Measurements from ENCODE around the gene ADGRG3.

The ADGRG3 gene

DNA sequence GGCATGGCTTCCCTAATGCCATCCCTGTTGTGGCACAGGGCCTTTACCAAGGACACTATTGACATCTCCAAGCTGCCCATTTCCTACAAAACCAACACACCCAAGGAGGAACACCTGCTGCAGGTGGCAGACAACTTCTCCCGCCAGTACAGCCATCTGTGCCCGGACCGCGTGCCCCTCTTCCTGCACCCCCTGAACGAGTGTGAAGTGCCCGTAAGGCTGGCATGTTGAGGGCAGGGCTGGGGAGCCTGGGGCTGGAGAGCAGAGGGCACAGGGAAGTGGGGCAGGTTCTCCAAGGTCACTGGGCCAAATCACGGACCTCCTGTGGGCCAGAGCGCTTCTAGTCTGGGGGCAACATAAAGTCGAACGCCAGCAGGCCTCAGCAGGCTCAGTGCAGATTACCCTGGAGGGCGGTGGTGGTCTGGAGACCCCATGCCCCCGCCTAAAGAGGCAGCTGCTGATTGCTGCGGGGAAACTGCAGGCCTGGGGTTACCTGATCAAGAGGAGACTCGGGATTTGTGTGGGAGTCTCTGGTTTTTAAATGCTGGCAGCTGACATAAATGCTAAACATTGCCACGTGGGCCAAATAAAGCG, 30.8 kb downstream of the ADGRG3 start:
- TF ChIP-seq TAF1 (IDR thresholded peaks at IDR 0.05; ENCODE audit: borderline replicate concordance, low read depth, low read length) (no peak), POLR2A (IDR thresholded peaks at IDR 0.05; ENCODE audit: low read depth, low read length) (no peak), POLR2AphosphoS5 (IDR thresholded peaks at IDR 0.05; ENCODE audit: low read depth, low read length) (no peak)
- no peak for FAIRE-seq
- no peak for DNase-seq (ENCODE audit: insufficient read length)

GRCh38 chr16:57699481-57699880, 31.4 kb downstream of the ADGRG3 start:
- FAIRE-seq (no peak), DNase-seq (ENCODE audit: insufficient read length) (no peak)
- TF ChIP-seq POLR2AphosphoS5 (IDR thresholded peaks at IDR 0.05; ENCODE audit: low read depth, low read length) (no peak), POLR2A (IDR thresholded peaks at IDR 0.05; ENCODE audit: low read depth, low read length) (no peak), TAF1 (IDR thresholded peaks at IDR 0.05; ENCODE audit: borderline replicate concordance, low read depth, low read length) (no peak)

- DNase-seq (ENCODE audit: insufficient read length), result no peak
- FAIRE-seq, result no peak
- no peak for TF ChIP-seq POLR2AphosphoS5 (IDR thresholded peaks at IDR 0.05; ENCODE audit: low read depth, low read length)
- no peak for TF ChIP-seq TAF1 (IDR thresholded peaks at IDR 0.05; ENCODE audit: borderline replicate concordance, low read depth, low read length)
- TF ChIP-seq POLR2A (IDR thresholded peaks at IDR 0.05; ENCODE audit: low read depth, low read length), result no peak
Measured at GRCh38 chr16:57699899-57700298, 31.8 kb downstream of the ADGRG3 start.

DNA sequence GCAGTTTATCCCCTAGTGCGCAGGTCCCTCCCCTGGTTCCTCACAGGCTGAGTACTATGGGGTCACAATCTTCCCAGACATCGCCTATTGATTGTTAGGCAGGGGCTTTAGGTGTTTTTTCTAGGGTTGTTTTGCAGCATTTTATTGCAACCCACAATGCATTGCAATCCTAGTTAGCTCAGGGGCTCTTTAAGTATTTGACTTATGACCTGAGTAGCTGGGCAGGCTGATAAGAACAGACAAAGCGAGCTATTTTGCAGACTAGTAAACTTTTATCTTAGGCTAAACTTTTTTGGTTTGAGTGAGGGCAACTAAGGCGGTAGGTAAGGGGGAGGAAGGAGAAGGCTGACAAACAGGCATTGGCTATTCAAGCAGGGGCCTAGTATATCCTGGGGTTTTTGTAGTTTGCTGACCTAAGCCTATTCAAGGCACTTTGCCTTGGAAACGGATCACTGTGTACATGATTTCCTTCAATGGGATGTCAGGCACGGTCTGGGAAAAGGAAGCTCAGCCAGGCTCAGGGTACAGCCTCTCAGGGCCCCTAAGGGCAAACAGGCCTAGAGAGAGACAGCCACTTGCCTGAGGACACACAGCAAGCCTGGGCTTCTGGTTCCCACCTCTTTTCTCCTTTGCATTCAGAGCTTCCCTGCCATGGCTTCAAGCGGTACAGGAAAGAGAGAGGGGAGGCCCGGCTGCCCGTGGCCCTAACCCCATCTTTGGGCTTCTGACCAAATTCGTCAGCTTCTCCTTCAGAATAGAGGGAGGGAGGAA, 32.9 kb downstream of the ADGRG3 start:
- TF ChIP-seq POLR2AphosphoS5 (IDR thresholded peaks at IDR 0.05; ENCODE audit: low read depth, low read length), result no peak
- no peak for TF ChIP-seq TAF1 (IDR thresholded peaks at IDR 0.05; ENCODE audit: borderline replicate concordance, low read depth, low read length)
- no peak for TF ChIP-seq POLR2A (IDR thresholded peaks at IDR 0.05; ENCODE audit: low read depth, low read length)
- FAIRE-seq (no peak), DNase-seq (ENCODE audit: insufficient read length) (no peak)

GRCh38 chr16:57701759-57702371, 33.8 kb downstream of the ADGRG3 start:
- no peak for FAIRE-seq
- TF ChIP-seq POLR2A (IDR thresholded peaks at IDR 0.05; ENCODE audit: low read depth, low read length), result no peak
- no peak for TF ChIP-seq TAF1 (IDR thresholded peaks at IDR 0.05; ENCODE audit: borderline replicate concordance, low read depth, low read length)
- TF ChIP-seq POLR2AphosphoS5 (IDR thresholded peaks at IDR 0.05; ENCODE audit: low read depth, low read length), result no peak
- no peak for DNase-seq (ENCODE audit: insufficient read length)

DNA sequence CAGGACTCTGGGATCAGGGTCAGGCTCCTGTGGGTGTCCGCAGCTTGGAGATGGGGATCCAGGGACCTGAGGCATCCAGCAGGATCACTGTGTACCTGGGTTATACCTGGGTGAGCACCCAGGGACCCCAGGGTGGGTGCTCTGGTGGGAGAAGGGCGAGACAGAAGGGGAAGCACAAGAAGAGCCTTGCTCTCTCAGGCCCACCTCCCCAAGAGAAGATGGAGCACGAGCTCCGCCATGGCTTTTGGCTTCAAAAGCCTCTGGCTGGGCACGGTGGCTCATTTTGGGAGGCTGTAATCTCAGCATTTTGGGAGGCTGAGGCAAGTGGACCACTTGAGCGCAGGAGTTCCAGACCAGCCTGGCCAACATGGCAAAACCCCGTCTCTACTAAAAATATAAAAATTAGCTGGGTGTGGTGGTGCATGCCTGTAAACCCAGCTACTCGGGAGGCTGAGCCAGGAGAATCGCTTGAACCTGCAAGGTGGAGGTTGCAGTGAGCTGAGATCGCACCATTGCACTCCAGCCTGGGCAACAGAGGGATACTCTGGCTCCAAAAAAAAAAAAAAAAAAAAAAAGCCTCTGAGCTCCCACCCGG, 35.4 kb downstream of the ADGRG3 start:
- FAIRE-seq (no peak), DNase-seq (ENCODE audit: insufficient read length) (no peak)
- no peak for TF ChIP-seq POLR2AphosphoS5 (IDR thresholded peaks at IDR 0.05; ENCODE audit: low read depth, low read length)
- no peak for TF ChIP-seq POLR2A (IDR thresholded peaks at IDR 0.05; ENCODE audit: low read depth, low read length)
- no peak for TF ChIP-seq TAF1 (IDR thresholded peaks at IDR 0.05; ENCODE audit: borderline replicate concordance, low read depth, low read length)

- TF ChIP-seq POLR2A (IDR thresholded peaks at IDR 0.05; ENCODE audit: low read depth, low read length) (no peak), TAF1 (IDR thresholded peaks at IDR 0.05; ENCODE audit: borderline replicate concordance, low read depth, low read length) (no peak), POLR2AphosphoS5 (IDR thresholded peaks at IDR 0.05; ENCODE audit: low read depth, low read length) (no peak)
- no peak for DNase-seq (ENCODE audit: insufficient read length)
- FAIRE-seq, result no peak
Measured at GRCh38 chr16:57704011-57704904, 36.2 kb downstream of the ADGRG3 start.

DNA sequence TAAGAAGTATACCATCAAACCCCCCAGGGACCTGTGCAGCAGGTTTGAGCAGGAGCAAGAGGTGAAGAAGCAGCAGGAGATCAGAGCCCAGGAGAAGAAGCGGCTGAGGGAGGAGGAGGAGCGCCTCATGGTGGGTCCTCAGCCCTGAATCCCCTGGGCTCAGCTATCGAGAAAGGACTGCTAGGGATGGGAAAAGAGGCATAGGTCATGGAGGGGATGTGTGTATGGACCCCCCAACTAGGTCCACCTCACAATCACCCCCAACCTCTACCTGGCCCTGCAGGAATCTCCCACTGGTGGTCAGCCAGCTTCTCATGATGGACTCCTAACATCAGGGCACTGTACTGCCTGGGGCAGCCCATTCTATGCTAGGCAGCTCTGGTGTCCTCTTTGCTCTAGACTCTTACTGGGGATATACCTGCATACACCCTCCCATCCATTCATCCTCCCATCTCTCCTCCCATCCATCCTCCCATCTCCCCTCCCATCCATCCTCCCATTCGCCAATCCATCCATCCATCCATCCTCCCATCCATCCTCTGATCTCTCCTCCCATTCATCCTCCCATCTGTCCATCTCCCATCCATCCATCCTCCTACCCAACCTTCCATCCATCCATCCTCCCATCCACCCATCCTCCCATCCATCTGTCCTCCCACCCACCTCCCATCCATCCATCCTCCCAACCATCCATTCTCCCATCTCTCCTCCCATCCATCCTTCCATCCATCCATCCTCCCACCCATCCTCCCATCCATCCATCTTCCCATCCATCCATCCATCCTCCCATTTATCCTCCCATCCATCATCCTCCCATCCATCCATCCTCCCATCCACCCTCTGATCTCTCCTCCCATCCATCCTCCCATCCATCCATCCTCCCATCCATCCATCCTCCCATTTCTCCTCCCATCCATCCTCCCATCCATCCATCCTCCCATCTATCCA, 37.1 kb downstream of the ADGRG3 start:
- FAIRE-seq, result no peak

DNA sequence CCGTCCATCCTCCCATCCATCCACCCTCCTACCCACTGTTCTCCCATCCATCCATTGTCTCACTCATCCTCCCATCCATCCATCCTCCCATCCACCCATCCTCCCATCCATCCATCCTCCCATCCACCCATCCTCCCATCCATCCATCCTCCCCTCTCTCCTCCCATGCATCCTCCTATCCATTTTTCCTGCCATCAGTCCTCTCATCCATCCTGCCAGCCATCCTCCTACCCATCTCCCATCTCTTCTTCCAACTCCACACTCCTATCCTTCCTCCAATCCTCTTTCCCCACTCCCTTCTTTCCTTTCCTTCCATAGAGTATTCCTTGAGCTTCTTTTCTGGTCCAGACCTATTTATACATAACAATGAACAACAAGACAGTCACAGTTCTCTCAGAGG, 38.6 kb downstream of the ADGRG3 start:
- DNase-seq (ENCODE audit: insufficient read length) (no peak), FAIRE-seq (no peak)
- TF ChIP-seq POLR2AphosphoS5 (IDR thresholded peaks at IDR 0.05; ENCODE audit: low read depth, low read length), result no peak
- no peak for TF ChIP-seq POLR2A (IDR thresholded peaks at IDR 0.05; ENCODE audit: low read depth, low read length)
- no peak for TF ChIP-seq TAF1 (IDR thresholded peaks at IDR 0.05; ENCODE audit: borderline replicate concordance, low read depth, low read length)

More for the DNA sequence above, 37.1 kb downstream of the ADGRG3 start:
- no peak for DNase-seq (ENCODE audit: insufficient read length)
- TF ChIP-seq TAF1 (IDR thresholded peaks at IDR 0.05; ENCODE audit: borderline replicate concordance, low read depth, low read length) (no peak), POLR2A (IDR thresholded peaks at IDR 0.05; ENCODE audit: low read depth, low read length) (no peak), POLR2AphosphoS5 (IDR thresholded peaks at IDR 0.05; ENCODE audit: low read depth, low read length) (no peak)

GRCh38 chr16:57707331-57707730, 39.2 kb downstream of the ADGRG3 start:
- DNase-seq (ENCODE audit: insufficient read length), result no peak
- no peak for FAIRE-seq
- no peak for TF ChIP-seq POLR2AphosphoS5 (IDR thresholded peaks at IDR 0.05; ENCODE audit: low read depth, low read length)
- TF ChIP-seq TAF1 (IDR thresholded peaks at IDR 0.05; ENCODE audit: borderline replicate concordance, low read depth, low read length), result no peak
- no peak for TF ChIP-seq POLR2A (IDR thresholded peaks at IDR 0.05; ENCODE audit: low read depth, low read length)

Data from GM12892 (cell line).